ENCODE measurements around the gene SMC1B.

- no peak for TF ChIP-seq CTCF (conservative IDR thresholded peaks at IDR 0.05)
- TF ChIP-seq EZH2 (IDR thresholded peaks at IDR 0.05; ENCODE audit: low read depth) = no peak
Observed at GRCh38 chr22:45344334-45344733, 69.1 kb downstream of the SMC1B start.
